HepG2 (cell line): Measurements from ENCODE around the gene CNTN4. TPM values are rescaled to one million over a fixed set of nuclear protein-coding genes. Genes with fewer than 3 reads are reported as not detected.

Experiments
- ATAC-seq: fragments of 200-7000 bp; cut with Tn5 transposase; 3 replicates; pipeline ENCODE4 v1.9.1; 2020; ENCODE audit warnings: mild to moderate bottlenecking, moderate library complexity
- BruUV-seq: library from RNA; stranded (reverse); fragments of 400-500 nt; replicated peaks from 2 replicates; lab custom pipeline; 2021; lab: Mats Ljungman, UMichigan
- CTCF ChIA-PET: fragments of 300-600 bp; formaldehyde crosslinking; extraction: SDS; loops from one replicate; lab custom pipeline; 2021; ENCODE audit warnings: low total read pairs, inconsistent platforms, low intra/inter-chr PET ratio; lab: Yijun Ruan, JAX
- POLR2A ChIA-PET: fragments of 350-600 bp; sonication (Branson Sonifier 250); formaldehyde crosslinking; loops from one replicate; lab custom pipeline; 2020; ENCODE audit warnings: antibody characterized with exemption, inconsistent platforms; lab: Yijun Ruan, JAX
- DNase-seq: peaks from one replicate; pipeline ENCODE4 v3.0.0-alpha.2; 2015; ENCODE audit warnings: low spot score
- FAIRE-seq: peaks from 3 replicates; lab custom pipeline; 2011; peaks lifted over from hg19 to GRCh38; lab: Jason Lieb, UNC
- H2AFZ ChIP-seq: one replicate; pipeline ENCODE4 v1.6.1; 2011; ENCODE audit warnings: low read length, inconsistent platforms
- H3K27ac ChIP-seq: fragments of 300-600 bp; 3 replicates; pipeline ENCODE4 v1.8.0; 2011; ENCODE audit warnings: mixed run types, mild to moderate bottlenecking, mixed read lengths, low read length, inconsistent platforms; ENCODE audit not compliant: insufficient read depth; ENCODE audit errors: extremely low read length
- H3K27me3 ChIP-seq, 2 experiments: fragments of 200-600 bp in 1 of 2; 2 replicates in 1 of 2; 3 replicates in 1 of 2; pipeline versions ENCODE4 v1.6.0 to v1.8.0; 2011; ENCODE audit warnings: low read length in 2 of 2, mild to moderate bottlenecking in 2 of 2, moderate library complexity in 2 of 2, inconsistent platforms in 1 of 2; ENCODE audit not compliant: insufficient read depth in 2 of 2, control insufficient read depth in 1 of 2
- H3K36me3 ChIP-seq, 2 experiments: fragments of 200-600 bp in 1 of 2; replicated peaks in 1 of 2; 2 replicates in 1 of 2; 3 replicates in 1 of 2; pipeline versions ENCODE4 v1.5.1 to v1.8.0; 2011; ENCODE audit warnings: low read length in 2 of 2, inconsistent platforms in 1 of 2; ENCODE audit not compliant: insufficient read depth in 2 of 2, control insufficient read depth in 1 of 2
- H3K4me1 ChIP-seq: 2 replicates; pipeline ENCODE4 v1.5.1; 2012; ENCODE audit warnings: low read length, inconsistent platforms; ENCODE audit not compliant: insufficient read depth
- H3K4me2 ChIP-seq: 2 replicates; pipeline ENCODE4 v1.6.0; 2011; ENCODE audit warnings: low read depth, low read length, inconsistent platforms
- H3K4me3 ChIP-seq, 3 experiments: fragments of 200-600 bp in 1 of 3; sonication (generic), shearing (Covaris generic) in 1 of 3; replicated peaks in 1 of 3; 2 replicates each; pipeline ENCODE4 v1.5.1; 2011 to 2016; ENCODE audit warnings: low read length in 3 of 3, inconsistent platforms in 2 of 3, low read depth in 2 of 3, mild to moderate bottlenecking in 2 of 3, control low read depth in 1 of 3, mixed read lengths in 1 of 3; ENCODE audit not compliant: insufficient read depth in 1 of 3
- H3K79me2 ChIP-seq: one replicate; pipeline ENCODE4 v1.6.1; 2011; ENCODE audit warnings: low read length, inconsistent platforms; ENCODE audit not compliant: insufficient read depth
- H3K9ac ChIP-seq: 2 replicates; pipeline ENCODE4 v1.6.0; 2011; ENCODE audit warnings: mild to moderate bottlenecking, low read depth, low read length, inconsistent platforms; ENCODE audit not compliant: insufficient read depth
- H3K9me3 ChIP-seq: 2 replicates; pipeline ENCODE4 v1.5.1; 2012; ENCODE audit warnings: mild to moderate bottlenecking, low read length
- H4K20me1 ChIP-seq: 2 replicates; pipeline ENCODE4 v1.6.0; 2011; ENCODE audit warnings: inconsistent platforms, mild to moderate bottlenecking, low read length, moderate library complexity; ENCODE audit not compliant: insufficient read depth
- GATA4 ChIP-seq: sonication (generic); IDR thresholded peaks from 2 replicates; pipeline ENCODE4 v1.6.1; 2016; ENCODE audit warnings: antibody characterized with exemption, low read depth, borderline replicate concordance
- HCFC1 ChIP-seq: fragments of 150-350 bp; IDR thresholded peaks from 2 replicates; pipeline ENCODE4 v1.6.1; 2014; ENCODE audit warnings: low read depth, low read length
- IKZF5 ChIP-seq: IDR thresholded peaks from 2 replicates; pipeline ENCODE4 v1.6.1; 2018; ENCODE audit warnings: missing genetic modification reagents, mild to moderate bottlenecking, missing compliant biosample characterization
- JUN ChIP-seq: sonication (generic); formaldehyde crosslinking; IDR thresholded peaks from 2 replicates; pipeline ENCODE4 v1.4.0; 2020; ENCODE audit warnings: mild to moderate bottlenecking, missing genetic modification reagents
- LRRFIP1 ChIP-seq: sonication (generic); formaldehyde crosslinking; conservative IDR thresholded peaks from 2 replicates; pipeline ENCODE4 v1.4.0; 2020; ENCODE audit warnings: missing genetic modification reagents
- MAF1 ChIP-seq: sonication (generic); formaldehyde crosslinking; IDR thresholded peaks from 2 replicates; pipeline ENCODE4 v1.5.0; 2020; ENCODE audit warnings: missing genetic modification reagents, borderline replicate concordance
- MTF2 ChIP-seq: sonication (generic); formaldehyde crosslinking; IDR thresholded peaks from 2 replicates; pipeline ENCODE4 v1.5.0; 2020; ENCODE audit warnings: missing genetic modification reagents, borderline replicate concordance
- SATB2 ChIP-seq: sonication (generic); formaldehyde crosslinking; IDR thresholded peaks from 2 replicates; pipeline ENCODE4 v1.5.0; 2020; ENCODE audit warnings: missing genetic modification reagents
- SSRP1 ChIP-seq: IDR thresholded peaks from 2 replicates; pipeline ENCODE4 v1.6.1; 2016; ENCODE audit warnings: control low read depth
- THYN1 ChIP-seq: sonication (generic); formaldehyde crosslinking; IDR thresholded peaks from 2 replicates; pipeline ENCODE4 v1.8.1; 2023; ENCODE audit warnings: low read depth, mild to moderate bottlenecking, moderate library complexity, missing genetic modification reagents, borderline replicate concordance
- WIZ ChIP-seq: sonication (generic); formaldehyde crosslinking; IDR thresholded peaks from 2 replicates; pipeline ENCODE4 v1.5.1; 2020; ENCODE audit warnings: mild to moderate bottlenecking, missing genetic modification reagents
- ZNF121 ChIP-seq: sonication (generic); formaldehyde crosslinking; IDR thresholded peaks from 2 replicates; pipeline ENCODE4 v1.5.0; 2020; ENCODE audit warnings: mild to moderate bottlenecking, missing genetic modification reagents
- ZNF235 ChIP-seq: sonication (generic); formaldehyde crosslinking; IDR thresholded peaks from 2 replicates; pipeline ENCODE4 v1.8.1; 2023; ENCODE audit warnings: mild to moderate bottlenecking, missing genetic modification reagents, borderline replicate concordance
- ZNF3 ChIP-seq: IDR thresholded peaks from 2 replicates; pipeline ENCODE4 v1.7.0; 2017; ENCODE audit warnings: inconsistent platforms
- ZNF619 ChIP-seq: sonication (generic); formaldehyde crosslinking; IDR thresholded peaks from 2 replicates; pipeline ENCODE4 v1.4.0; 2020; ENCODE audit warnings: mild to moderate bottlenecking, missing genetic modification reagents
- ZNF768 ChIP-seq: sonication (generic); formaldehyde crosslinking; IDR thresholded peaks from 2 replicates; pipeline ENCODE4 v1.4.0; 2020; ENCODE audit warnings: missing genetic modification reagents
- ZNF792 ChIP-seq: IDR thresholded peaks from 2 replicates; pipeline ENCODE4 v1.6.1; 2016
- WGBS: methylation state at CpG from one replicate; pipeline ENCODE4 v1.1.6; 2017; ENCODE audit warnings: low lambda C conversion rate; 5-methylcytosine and 5-hydroxymethylcytosine counted together
- in situ Hi-C: cut with HindIII; loops from 2 replicates; pipeline ENCODE4 v1.10.0; 2017; ENCODE audit warnings: low pct_unique_long_range_greater_than_20kb; ENCODE audit not compliant: extremely low pct_ligation_motif_present
- intact Hi-C: fragments of 100-400 bp; cut with micrococcal nuclease; formaldehyde crosslinking; loops from one replicate; pipeline ENCODE4 v1.10.0; 2022; ENCODE audit not compliant: unreplicated experiment
- polyA plus RNA-seq, 8 experiments: library from polyadenylated mRNA; depleted of rRNA in 3 of 8; stranded (reverse) in 7 of 8; unstranded in 1 of 8; fragments of >200 nt; fragmentation: Illumina TruSeq in 4 of 8; extraction: Trizol in 4 of 8; gene quantifications; 2 replicates each; pipeline versions ENCODE4 v1.2.1 to v1.2.3, GENCODE V29; 2011 to 2016; ENCODE audit warnings: low read depth in 4 of 8, missing spikeins in 1 of 8, mixed read lengths in 1 of 8; ENCODE audit not compliant: insufficient read depth in 1 of 8
- total RNA-seq, 5 experiments: library from RNA; depleted of rRNA; stranded (reverse); fragments of >200 nt; fragmentation: Illumina TruSeq; extraction: Trizol; gene quantifications; 2 replicates each; pipeline ENCODE4 v1.2.3, GENCODE V29; 2016; ENCODE audit warnings: low read depth in 1 of 5

The CNTN4 gene
- total and polyA plus RNA-seq, 2 of the 13 experiments (the other 11 are each of a cell fraction or from before 2014, with no cell fraction given): 0.01 to 0.13 TPM

- in situ Hi-C loops (no loop called here), intact Hi-C loops (no loop called here)
- Histone ChIP-seq H2AFZ (no peak overlapping the region), H3K9ac (no peak overlapping the region), H3K4me3 (no peak overlapping the region), H3K4me1 (no peaks in the 10 kb centered on the region), H3K36me3 (no peaks in the 10 kb centered on the region), H4K20me1 (no peaks in the 10 kb centered on the region), H3K4me2 (no peak overlapping the region), H3K79me2 (no peaks in the 10 kb centered on the region), H3K27me3 (no peaks in the 10 kb centered on the region), H3K27ac (no peak overlapping the region), H3K9me3 (no peaks in the 10 kb centered on the region)
- TF ChIP-seq WIZ (CRISPR knock-in tag) (no peak), ZNF3 (CRISPR knock-in tag) (no peak), ZNF768 (no peak), ZNF619 (no peak), JUN (CRISPR knock-in tag) (no peak), ZNF235 (CRISPR knock-in tag) (no peak)
- ATAC-seq (no peak), DNase-seq (no peak), FAIRE-seq (no peak)
- ChIA-PET CTCF (no interaction called here), POLR2A (no interaction called here)
- WGBS: 8% methylated on average over 2 of the region's 2 CpGs
- no TSS peak for BruUV-seq
Measured at GRCh38 chr3:2363854-2364253, 265.2 kb downstream of the CNTN4 start.

- FAIRE-seq: no peak
- no peaks in the 10 kb centered on the region for H3K79me2 ChIP-seq
- H3K27me3 ChIP-seq: no peaks in the 10 kb centered on the region
- no peak overlapping the region for H3K4me3 ChIP-seq
- CTCF ChIA-PET: no interaction called here
- H3K9me3 ChIP-seq: no peaks in the 10 kb centered on the region
- no peak for ATAC-seq
- no peaks in the 10 kb centered on the region for H3K36me3 ChIP-seq
- POLR2A ChIA-PET: no interaction called here
- BruUV-seq: no TSS peak
- no peak overlapping the region for H3K4me2 ChIP-seq
- DNase-seq: no peak
- no peak overlapping the region for H2AFZ ChIP-seq
- H3K27ac ChIP-seq: no peak overlapping the region
- H4K20me1 ChIP-seq: no peaks in the 10 kb centered on the region
- intact Hi-C loops (no loop called here), in situ Hi-C loops (no loop called here)
- H3K9ac ChIP-seq: no peak overlapping the region
- no peaks in the 10 kb centered on the region for H3K4me1 ChIP-seq
- TF ChIP-seq LRRFIP1 (CRISPR knock-in tag) (no peak), HCFC1 (no peak), ZNF121 (CRISPR knock-in tag) (no peak), GATA4 (no peak), THYN1 (CRISPR knock-in tag) (no peak), IKZF5 (CRISPR knock-in tag) (no peak), SATB2 (CRISPR knock-in tag) (no peak), MAF1 (CRISPR knock-in tag) (no peak), SSRP1 (CRISPR knock-in tag) (no peak), ZNF792 (CRISPR knock-in tag) (no peak), MTF2 (CRISPR knock-in tag) (no peak)
Measured at GRCh38 chr3:2370317-2370716, 271.7 kb downstream of the CNTN4 start.
